ENCODE data around the gene GREB1. TPM values are rescaled to one million over a fixed set of nuclear protein-coding genes. Genes with fewer than 3 reads are reported as not detected.
A peak's percentile ranks its signal among the peaks of the same experiment; 100 is the strongest.

Gene GREB1
- total RNA-seq, 2 experiments from 2014 or later = 0.13 to 0.33 TPM

- H3K4me3 Mint-ChIP-seq = no peak overlapping the region
- H3K27me3 Mint-ChIP-seq = peaks cover 21% of the 10 kb centered on the region
- no peak for DNase-seq
- H3K27ac Mint-ChIP-seq = no peak overlapping the region
- H3K9me3 Mint-ChIP-seq = no peaks in the 10 kb centered on the region
- peaks cover 20% of the 10 kb centered on the region for H3K4me1 Mint-ChIP-seq
- ChIA-PET POLR2A (interaction anchor here (1.5 kb wide), 1 partner anchor 95 kb away, joined by 3 read pairs; no protein-coding TSS in a partner anchor), CTCF (interaction anchor here (0.7 to 21.0 kb wide), 5 partner anchors 9 to 97 kb away, joined by 3 to 327 read pairs (median 4); no protein-coding TSS in a partner anchor)
- H3K36me3 Mint-ChIP-seq (ENCODE audit: low read depth) = no peaks in the 10 kb centered on the region
Measured at GRCh38 chr2:11683966-11684365, 150.1 kb downstream of the GREB1 start.

GRCh38 chr2:11684894-11685460, 151.1 kb downstream of the GREB1 start:
- no peaks in the 10 kb centered on the region for H3K36me3 Mint-ChIP-seq (ENCODE audit: low read depth)
- CTCF ChIA-PET = interaction anchor here (1.8 to 21.0 kb wide), 3 partner anchors 8 to 96 kb away, joined by 4 to 327 read pairs (median 21); no protein-coding TSS in a partner anchor
- H3K9me3 Mint-ChIP-seq = no peaks in the 10 kb centered on the region
- no peak for DNase-seq
- no peak overlapping the region for H3K27ac Mint-ChIP-seq
- H3K27me3 Mint-ChIP-seq = peaks cover 20% of the 10 kb centered on the region
- no peak overlapping the region for H3K4me3 Mint-ChIP-seq
- peaks cover 22% of the 10 kb centered on the region for H3K4me1 Mint-ChIP-seq
- POLR2A ChIA-PET = no interaction called here

DNA sequence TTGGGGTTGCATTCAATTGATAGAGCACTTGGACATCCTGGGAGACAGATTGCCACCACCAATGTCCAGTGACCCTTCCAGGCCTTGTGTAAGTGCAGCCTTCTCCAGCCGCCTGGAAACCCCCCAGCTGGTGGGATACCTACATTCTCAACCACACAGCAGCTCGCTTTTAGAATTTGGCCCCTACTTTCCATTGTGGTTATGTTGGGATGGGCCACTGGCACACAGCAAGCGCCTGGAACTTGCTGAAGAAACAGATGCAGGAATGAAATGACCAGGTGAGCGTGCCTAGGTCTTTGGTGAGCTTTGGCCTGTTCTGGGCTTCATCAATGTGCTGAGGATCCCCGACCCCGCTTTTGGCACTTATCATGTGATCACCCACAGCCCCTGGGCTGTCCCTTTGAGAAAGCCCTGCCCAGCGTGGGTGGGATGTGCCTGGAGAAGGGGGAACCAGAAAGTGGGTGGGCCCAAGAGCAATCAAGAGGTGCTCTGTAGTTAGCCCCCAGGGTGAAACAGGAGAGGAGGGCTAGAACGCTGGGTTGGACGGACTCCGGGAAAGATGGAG, 152.1 kb downstream of the GREB1 start:
- Mint-ChIP-seq H3K9me3 (no peaks in the 10 kb centered on the region), H3K4me3 (no peak overlapping the region), H3K27me3 (peaks cover 20% of the 10 kb centered on the region), H3K27ac (no peak overlapping the region), H3K36me3 (ENCODE audit: low read depth) (no peaks in the 10 kb centered on the region), H3K4me1 (peaks cover 22% of the 10 kb centered on the region)
- POLR2A ChIA-PET = no interaction called here
- DNase-seq = no peak
- CTCF ChIA-PET = interaction anchor here (0.7 to 21.0 kb wide), 3 partner anchors 20 to 675 kb away, joined by 3 to 327 read pairs (median 3); no protein-coding TSS in a partner anchor

DNA sequence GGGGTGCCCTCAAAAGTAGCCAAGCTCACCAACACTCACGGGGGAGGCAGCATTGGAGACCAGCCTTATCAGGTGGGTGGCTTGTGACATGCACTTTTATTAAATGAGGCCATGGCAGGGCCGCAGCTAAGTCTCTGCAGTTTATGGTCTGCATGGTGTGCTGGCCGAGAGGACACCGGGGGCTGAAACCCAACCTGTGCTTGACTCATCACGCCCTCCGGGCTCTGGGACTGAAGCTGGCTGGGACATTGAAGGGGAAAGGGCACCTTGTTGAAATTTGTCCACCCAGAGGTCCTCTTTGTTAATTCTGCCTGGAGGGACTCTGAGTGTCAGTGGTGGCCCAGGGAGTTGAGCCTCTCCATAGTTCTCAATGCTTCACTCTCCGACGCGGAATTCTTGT, 153.9 kb downstream of the GREB1 start:
- Mint-ChIP-seq H3K4me1 (peaks cover 18% of the 10 kb centered on the region), H3K4me3 (no peak overlapping the region), H3K27me3 (peaks cover 18% of the 10 kb centered on the region), H3K36me3 (ENCODE audit: low read depth) (no peaks in the 10 kb centered on the region), H3K27ac (no peak overlapping the region), H3K9me3 (no peaks in the 10 kb centered on the region)
- ChIA-PET CTCF (interaction anchor here (0.6 to 21.0 kb wide), 6 partner anchors 11 to 105 kb away, joined by 3 to 327 read pairs (median 4); no protein-coding TSS in a partner anchor), POLR2A (interaction anchor here (0.8 to 1.1 kb wide), 2 partner anchors 9 to 97 kb away, joined by 3 read pairs; no protein-coding TSS in a partner anchor)
- DNase-seq = no peak

DNA sequence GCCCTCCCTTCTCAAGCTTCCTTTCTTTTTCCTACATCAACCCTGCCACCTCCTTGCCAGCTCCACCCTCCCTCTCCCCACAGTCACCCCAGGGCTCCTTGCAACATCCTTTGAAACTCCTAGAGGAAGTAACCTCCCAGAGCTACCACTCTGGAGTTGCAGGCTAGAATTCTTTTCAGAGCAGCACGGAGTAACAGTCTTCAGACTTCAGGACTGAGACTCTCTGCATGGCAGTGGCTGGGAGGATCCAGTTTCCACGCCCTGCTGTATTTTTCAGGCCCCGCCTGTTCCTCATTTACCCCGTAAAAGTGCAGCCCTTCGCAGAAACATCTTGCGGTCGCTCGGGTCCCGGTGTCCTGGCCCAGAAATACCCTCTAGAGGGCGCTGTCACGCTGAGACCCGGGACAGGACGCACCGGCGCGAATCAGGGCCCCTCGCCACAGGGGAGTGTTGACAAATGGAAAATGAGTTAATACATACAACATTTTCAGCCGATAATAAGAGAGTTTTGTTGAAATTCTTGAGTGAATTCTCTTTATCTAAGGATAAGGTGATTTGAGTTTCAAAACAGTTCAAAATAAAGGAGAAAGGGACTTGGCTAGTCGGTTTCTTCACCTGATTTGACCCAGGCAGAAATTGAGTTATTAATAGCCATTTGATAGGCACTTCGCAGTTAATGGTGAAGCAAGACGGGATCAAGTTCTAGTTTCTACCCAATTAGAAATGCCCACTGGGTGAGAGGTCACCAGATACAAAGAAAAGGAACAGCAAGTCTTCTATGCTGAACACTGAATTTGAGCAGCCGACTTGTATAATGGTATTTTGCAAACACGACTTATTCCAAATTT, 154.6 kb downstream of the GREB1 start:
- ChIA-PET POLR2A (interaction anchor here (0.8 to 1.1 kb wide), 2 partner anchors 8 to 96 kb away, joined by 3 read pairs; no protein-coding TSS in a partner anchor), CTCF (interaction anchor here (0.6 to 21.0 kb wide), 8 partner anchors 10 to 106 kb away, joined by 3 to 327 read pairs (median 4); no protein-coding TSS in a partner anchor)
- peak; percentile 87 for DNase-seq
- H3K36me3 Mint-ChIP-seq (ENCODE audit: low read depth) = no peaks in the 10 kb centered on the region
- H3K9me3 Mint-ChIP-seq = no peaks in the 10 kb centered on the region
- H3K4me3 Mint-ChIP-seq = peak overlapping the region; percentile 38
- H3K27me3 Mint-ChIP-seq = peaks cover 14% of the 10 kb centered on the region
- H3K4me1 Mint-ChIP-seq = peaks cover 20% of the 10 kb centered on the region
- H3K27ac Mint-ChIP-seq = no peak overlapping the region

DNA sequence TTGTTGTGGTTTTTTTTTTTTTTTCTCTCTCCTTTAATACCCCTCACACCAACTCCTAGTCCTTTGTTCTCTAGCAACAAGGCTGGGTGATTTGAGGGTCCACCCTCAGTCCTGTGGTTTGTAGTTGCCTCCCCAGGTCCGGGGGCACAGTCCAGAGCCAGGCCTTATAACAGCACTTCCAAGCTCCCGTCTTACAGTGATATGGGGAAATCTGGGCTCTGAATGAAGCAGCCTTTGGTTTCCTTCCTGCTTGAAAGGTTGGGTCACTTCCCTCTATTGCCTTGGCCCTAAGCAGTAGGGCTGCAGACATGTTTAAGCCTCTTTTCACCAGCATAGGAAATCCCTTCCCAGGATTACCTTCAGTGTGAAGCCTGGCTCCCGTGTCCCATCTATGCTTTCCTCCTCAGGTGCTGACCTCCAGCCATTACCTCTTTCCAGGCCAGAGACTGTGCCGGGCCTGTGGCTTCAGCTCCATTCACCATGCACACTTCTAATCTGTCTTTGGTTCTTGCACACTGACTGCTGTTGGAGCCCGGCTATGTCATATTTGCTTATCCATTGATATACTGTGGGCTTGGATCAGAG, 157.3 kb downstream of the GREB1 start:
- Mint-ChIP-seq H3K27me3 (peaks cover 1% of the 10 kb centered on the region), H3K9me3 (no peaks in the 10 kb centered on the region), H3K4me3 (no peak overlapping the region), H3K27ac (no peak overlapping the region), H3K4me1 (peaks cover 20% of the 10 kb centered on the region), H3K36me3 (ENCODE audit: low read depth) (no peaks in the 10 kb centered on the region)
- DNase-seq = no peak
- ChIA-PET CTCF (interaction anchor here (21.0 kb wide), 1 partner anchor 90 kb away, joined by 327 read pairs; no protein-coding TSS in a partner anchor), POLR2A (no interaction called here)

Other genes starting within 250 kb of the GREB1 start
- gene ROCK2, start 189.4 kb upstream of the GREB1 start, total RNA-seq = 10 to 100 TPM; 21.3 to 22.6 TPM
- gene E2F6, start 67.9 kb upstream of the GREB1 start, total RNA-seq = 1 to 10 TPM; 5.9 to 6.6 TPM
- not detected for gene NTSR2, start 136.2 kb downstream of the GREB1 start, total RNA-seq
- 10 to 100 TPM; 54.0 to 57.8 TPM for gene LPIN1, start 212.6 kb downstream of the GREB1 start, total RNA-seq

Measured in activated CD4-positive, alpha-beta memory T cell treated with anti-CD3 and anti-CD28 coated beads, Interleukin-2, amount 10 ng/mL, durations not matched to agents 7 days and 5 days (primary cell).